Subcutaneous abdominal adipose tissue (tissue), 5 donors: ENCODE results near the gene COL24A1.

Experiments used
- H3K27ac ChIP-seq: one replicate; pipeline ENCODE4 v1.7.0; 2013; ENCODE audit warnings: low read depth, mild to moderate bottlenecking, inconsistent platforms, low read length, moderate library complexity
- H3K27me3 ChIP-seq, 5 donors: one replicate each; pipeline ENCODE4 v1.7.0; 2013; ENCODE audit warnings: low read length in 5 of 5, inconsistent platforms in 1 of 5; ENCODE audit not compliant: control insufficient read depth in 5 of 5, insufficient read depth in 4 of 5
- H3K36me3 ChIP-seq, 5 donors: one replicate each; pipeline ENCODE4 v1.7.0; 2013; ENCODE audit warnings: low read length in 5 of 5; ENCODE audit not compliant: control insufficient read depth in 5 of 5, insufficient read depth in 5 of 5
- H3K4me1 ChIP-seq, 5 donors: one replicate each; pipeline ENCODE4 v1.7.0; 2013; ENCODE audit warnings: low read length in 5 of 5, mild to moderate bottlenecking in 3 of 5, moderate library complexity in 1 of 5; ENCODE audit not compliant: control insufficient read depth in 5 of 5, insufficient read depth in 5 of 5
- H3K4me3 ChIP-seq, 5 donors: one replicate each; pipeline ENCODE4 v1.7.0; 2013; ENCODE audit warnings: low read length in 5 of 5, low read depth in 1 of 5
- H3K9ac ChIP-seq, 5 donors: one replicate each; pipeline ENCODE4 v1.7.0; 2013; ENCODE audit warnings: low read length in 5 of 5, mild to moderate bottlenecking in 4 of 5, moderate library complexity in 3 of 5
- H3K9me3 ChIP-seq, 5 donors: one replicate each; pipeline ENCODE4 v1.7.0; 2013; ENCODE audit warnings: low read length in 5 of 5; ENCODE audit not compliant: control insufficient read depth in 5 of 5
- donor health status: healthy.
- donor health status: healthy.
- donor health status: healthy.
- donor health status: healthy.
- donor health status: healthy.

COL24A1 gene

GRCh38 chr1:86064899-86065298 is 91.7 kb downstream of the COL24A1 start:
- H3K4me1 ChIP-seq: peaks cover 0 to 15% (median 8%) of the 10 kb centered on the region in 5 donors
- no peaks in the 10 kb centered on the region for H3K27me3 ChIP-seq
- no peak overlapping the region for H3K4me3 ChIP-seq
- H3K27ac ChIP-seq: no peak overlapping the region
- no peak overlapping the region for H3K9ac ChIP-seq
- no peaks in the 10 kb centered on the region for H3K9me3 ChIP-seq
- no peaks in the 10 kb centered on the region for H3K36me3 ChIP-seq

DNA sequence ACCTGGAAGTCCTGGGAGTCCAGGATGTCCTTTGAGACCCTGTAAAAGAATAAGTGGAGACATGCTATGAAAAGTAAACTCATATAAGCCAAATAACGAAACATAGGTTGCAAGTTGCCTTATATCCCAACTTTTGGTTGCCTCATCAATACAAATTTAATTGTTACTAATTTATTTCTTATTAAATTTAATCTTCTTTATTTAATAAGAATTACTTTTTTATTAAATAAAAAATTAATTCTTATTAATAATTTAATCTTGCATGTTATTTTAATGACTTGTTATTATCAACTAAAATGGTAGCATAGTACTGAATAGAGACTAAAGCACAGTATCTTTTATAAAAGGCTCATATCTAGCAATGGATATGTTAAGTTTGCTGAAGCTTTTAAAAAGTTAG is 92.9 kb downstream of the COL24A1 start:
- H3K27ac ChIP-seq: no peak overlapping the region
- peaks cover 0 to 7% (median 6%) of the 10 kb centered on the region in 5 donors for H3K4me1 ChIP-seq
- no peaks in the 10 kb centered on the region for H3K27me3 ChIP-seq
- no peaks in the 10 kb centered on the region for H3K36me3 ChIP-seq
- H3K9ac ChIP-seq: no peak overlapping the region
- H3K9me3 ChIP-seq: no peaks in the 10 kb centered on the region
- no peak overlapping the region for H3K4me3 ChIP-seq

- Histone ChIP-seq H3K27me3 (no peaks in the 10 kb centered on the region), H3K9me3 (no peaks in the 10 kb centered on the region), H3K36me3 (no peaks in the 10 kb centered on the region), H3K4me3 (no peak overlapping the region), H3K4me1 (peaks cover 0 to 3% (median 0%) of the 10 kb centered on the region in 5 donors), H3K9ac (no peak overlapping the region), H3K27ac (no peak overlapping the region)
Measured at GRCh38 chr1:86062453-86062852, 94.1 kb downstream of the COL24A1 start.

DNA sequence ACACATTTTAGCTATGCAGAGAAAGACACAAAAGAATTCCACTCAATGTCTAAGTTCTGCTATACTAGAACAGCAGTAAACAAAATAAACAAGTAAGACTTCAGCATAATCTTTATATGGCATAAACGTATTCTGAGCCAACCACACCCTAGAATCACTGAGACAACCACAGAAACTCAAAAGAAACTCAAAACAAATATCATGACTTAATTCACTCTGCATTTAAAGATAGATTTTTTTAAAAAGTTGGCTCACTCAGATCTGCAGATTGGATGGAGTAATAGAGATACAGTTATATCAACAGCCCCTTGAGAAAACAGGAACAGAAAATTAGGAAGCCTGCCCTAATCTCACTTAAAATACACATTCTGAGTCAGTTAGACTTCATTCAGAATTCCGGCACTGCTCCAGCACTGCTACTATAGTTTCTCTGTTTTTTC is 95.0 kb downstream of the COL24A1 start:
- no peaks in the 10 kb centered on the region for H3K9me3 ChIP-seq
- H3K4me1 ChIP-seq: peaks cover 0 to 3% (median 0%) of the 10 kb centered on the region in 5 donors
- no peak overlapping the region for H3K4me3 ChIP-seq
- H3K27me3 ChIP-seq: no peaks in the 10 kb centered on the region
- H3K27ac ChIP-seq: no peak overlapping the region
- H3K9ac ChIP-seq: no peak overlapping the region
- no peaks in the 10 kb centered on the region for H3K36me3 ChIP-seq

GRCh38 chr1:86054396-86054795 is 102.2 kb downstream of the COL24A1 start:
- Histone ChIP-seq H3K9me3 (no peaks in the 10 kb centered on the region), H3K36me3 (no peaks in the 10 kb centered on the region), H3K4me3 (no peak overlapping the region), H3K27ac (no peak overlapping the region), H3K27me3 (no peaks in the 10 kb centered on the region), H3K9ac (no peak overlapping the region), H3K4me1 (no peaks in the 10 kb centered on the region)

DNA sequence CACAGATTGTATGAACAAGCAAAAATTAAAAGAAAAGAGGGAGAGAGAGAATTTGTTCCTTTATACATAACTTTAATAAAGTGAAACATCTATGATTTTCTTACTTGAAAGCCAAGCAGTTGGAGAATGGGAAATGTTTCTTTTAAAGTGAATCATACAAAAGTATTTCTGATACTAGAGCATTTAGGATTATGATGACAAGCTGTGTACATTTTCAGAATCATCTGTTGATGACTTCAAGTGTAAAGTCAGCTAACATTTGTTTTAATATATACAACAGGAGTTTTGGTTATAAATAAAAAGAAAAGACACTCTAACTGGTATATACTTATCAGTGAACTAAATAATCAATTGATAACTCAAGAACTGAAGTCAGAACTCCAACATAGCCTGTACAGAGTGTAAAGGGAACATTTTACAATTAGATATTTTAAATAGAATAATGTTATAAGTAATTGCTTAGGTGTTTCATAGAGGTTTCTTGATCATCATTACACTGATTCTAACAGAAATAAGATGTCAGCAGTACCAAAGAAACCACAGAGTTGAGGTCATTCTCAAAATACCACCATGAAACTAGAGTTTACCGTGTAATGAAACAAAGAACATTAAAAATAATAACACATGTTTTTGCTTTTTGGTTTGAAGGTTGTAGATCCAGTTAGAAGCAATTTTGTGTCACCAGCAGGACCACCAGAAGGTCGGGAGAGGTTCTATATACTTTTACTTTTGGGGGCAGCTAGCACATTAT is 103.4 kb downstream of the COL24A1 start:
- Histone ChIP-seq H3K27ac (no peak overlapping the region), H3K9me3 (no peaks in the 10 kb centered on the region), H3K27me3 (no peaks in the 10 kb centered on the region), H3K4me1 (no peaks in the 10 kb centered on the region), H3K36me3 (no peaks in the 10 kb centered on the region), H3K4me3 (no peak overlapping the region), H3K9ac (no peak overlapping the region)

- H3K27me3 ChIP-seq: no peaks in the 10 kb centered on the region
Measured at GRCh38 chr1:86035101-86035500, 121.5 kb downstream of the COL24A1 start.

DNA sequence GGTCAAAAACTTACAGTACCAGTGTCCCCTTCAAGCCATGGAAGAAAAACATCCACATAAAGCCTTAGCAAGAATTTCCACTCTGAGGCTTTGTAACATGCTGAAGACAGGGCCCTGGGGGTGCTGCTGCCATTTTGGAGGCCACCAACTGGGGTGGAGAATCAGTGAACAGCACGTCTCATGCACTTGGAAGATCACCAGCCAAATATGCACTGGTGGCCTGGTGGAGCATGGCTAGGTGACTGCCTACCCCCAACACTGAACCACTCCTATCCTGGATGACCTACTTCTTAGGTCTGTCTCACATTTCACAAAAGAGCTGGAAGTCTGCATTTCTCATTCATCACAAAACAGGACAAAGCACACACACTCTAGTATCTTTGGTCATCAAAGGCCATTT is 126.4 kb downstream of the COL24A1 start:
- Histone ChIP-seq H3K4me3 (no peak overlapping the region), H3K27me3 (no peaks in the 10 kb centered on the region), H3K9me3 (no peaks in the 10 kb centered on the region), H3K4me1 (no peaks in the 10 kb centered on the region), H3K36me3 (no peaks in the 10 kb centered on the region), H3K27ac (no peak overlapping the region), H3K9ac (no peak overlapping the region)

More at GRCh38 chr1:86035101-86035500, 121.5 kb downstream of the COL24A1 start:
- Histone ChIP-seq H3K9me3 (no peaks in the 10 kb centered on the region), H3K36me3 (no peaks in the 10 kb centered on the region), H3K27ac (no peak overlapping the region), H3K9ac (no peak overlapping the region), H3K4me1 (no peaks in the 10 kb centered on the region), H3K4me3 (no peak overlapping the region)

- Histone ChIP-seq H3K27ac (no peak overlapping the region), H3K27me3 (no peaks in the 10 kb centered on the region), H3K9me3 (no peaks in the 10 kb centered on the region), H3K4me3 (no peak overlapping the region), H3K4me1 (no peaks in the 10 kb centered on the region), H3K36me3 (no peaks in the 10 kb centered on the region), H3K9ac (no peak overlapping the region)
Measured at GRCh38 chr1:86018283-86018923, 138.2 kb downstream of the COL24A1 start.

DNA sequence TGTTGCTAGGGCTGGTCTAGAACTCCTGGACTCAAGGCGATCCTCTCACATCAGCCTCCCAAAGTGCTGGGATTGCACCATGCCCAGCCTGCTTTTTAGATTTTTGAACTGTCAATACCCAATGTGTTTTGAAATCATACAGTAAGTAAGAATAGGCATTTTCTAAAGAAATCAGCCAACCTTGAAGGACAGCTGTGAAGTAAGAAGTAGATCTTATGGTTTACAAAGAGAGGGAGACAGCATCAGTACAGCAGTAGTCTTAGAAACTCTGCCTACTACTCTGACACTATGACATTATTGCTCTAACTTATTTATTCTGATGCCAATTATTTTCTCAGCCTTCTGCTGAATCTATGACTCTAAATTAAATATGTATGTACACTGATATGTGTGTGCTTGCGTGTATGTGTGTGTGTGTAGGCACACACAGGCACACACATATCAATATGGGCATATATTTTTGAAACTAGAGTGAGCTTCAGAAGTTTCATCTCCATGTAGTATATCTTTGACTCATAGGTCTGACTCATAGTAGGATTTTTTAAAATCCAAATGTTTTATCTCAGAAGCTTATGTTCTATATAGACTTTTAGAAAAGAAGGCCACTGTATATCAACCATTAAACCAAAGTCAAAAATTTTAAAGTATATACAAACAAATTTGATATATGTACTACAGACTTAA is 140.4 kb downstream of the COL24A1 start:
- H3K9me3 ChIP-seq: no peaks in the 10 kb centered on the region
- no peaks in the 10 kb centered on the region for H3K36me3 ChIP-seq
- no peak overlapping the region for H3K4me3 ChIP-seq
- no peaks in the 10 kb centered on the region for H3K27me3 ChIP-seq
- H3K27ac ChIP-seq: no peak overlapping the region
- no peaks in the 10 kb centered on the region for H3K4me1 ChIP-seq
- no peak overlapping the region for H3K9ac ChIP-seq
